HG02571 (cell line): Measurements from ENCODE around the gene HNRNPLL.
"Not testable (repeated sequence)": the region's sequence is repeated elsewhere in the genome, so short reads cannot be mapped to it uniquely, and the experiment has no call there.

Experiments
- ATAC-seq: cut with Tn5 transposase; IDR thresholded peaks from one replicate; pipeline ENCODE4 v1.9.1; 2021; ENCODE audit warnings: mild to moderate bottlenecking, moderate library complexity; ENCODE audit not compliant: unreplicated experiment

Gene HNRNPLL

GRCh38 chr2:38602732-38603401 is at the start of gene HNRNPLL:
TSS of gene HNRNPLL (minus strand) at chr2:38602928. CDS start at chr2:38602626, 302 bp downstream.
- peak; percentile 80 for ATAC-seq

GRCh38 chr2:38650717-38651116 is 48.0 kb upstream of the HNRNPLL start:
- no peak for ATAC-seq

GRCh38 chr2:38650012-38650411 is 47.3 kb upstream of the HNRNPLL start:
- no peak for ATAC-seq

DNA sequence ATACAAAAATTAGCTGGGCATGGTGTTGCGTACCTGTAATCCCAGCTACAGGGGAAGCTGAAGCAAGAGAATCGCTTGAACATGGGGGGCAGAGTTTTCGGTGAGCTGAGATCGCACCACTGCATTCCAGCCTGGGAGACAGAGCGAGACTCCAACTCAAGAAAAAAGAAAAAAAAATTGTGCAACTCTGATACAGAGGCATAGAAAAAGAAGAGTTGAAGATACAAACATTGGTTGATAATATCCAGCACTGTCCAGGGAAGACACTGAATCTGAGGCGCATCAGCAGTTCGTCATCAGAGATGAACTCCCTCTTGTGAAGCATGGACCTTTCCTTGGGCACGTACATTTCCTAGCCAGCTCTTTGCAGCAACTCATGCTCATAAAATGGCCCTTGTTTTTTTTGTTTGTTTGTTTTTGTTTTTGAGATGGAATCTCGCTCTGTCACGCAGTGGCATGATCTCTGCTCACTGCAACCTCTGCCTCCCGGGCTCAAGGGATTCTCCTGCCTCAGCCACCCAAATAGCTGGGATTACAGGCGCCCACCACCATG is 46.5 kb upstream of the HNRNPLL start:
- no peak for ATAC-seq

DNA sequence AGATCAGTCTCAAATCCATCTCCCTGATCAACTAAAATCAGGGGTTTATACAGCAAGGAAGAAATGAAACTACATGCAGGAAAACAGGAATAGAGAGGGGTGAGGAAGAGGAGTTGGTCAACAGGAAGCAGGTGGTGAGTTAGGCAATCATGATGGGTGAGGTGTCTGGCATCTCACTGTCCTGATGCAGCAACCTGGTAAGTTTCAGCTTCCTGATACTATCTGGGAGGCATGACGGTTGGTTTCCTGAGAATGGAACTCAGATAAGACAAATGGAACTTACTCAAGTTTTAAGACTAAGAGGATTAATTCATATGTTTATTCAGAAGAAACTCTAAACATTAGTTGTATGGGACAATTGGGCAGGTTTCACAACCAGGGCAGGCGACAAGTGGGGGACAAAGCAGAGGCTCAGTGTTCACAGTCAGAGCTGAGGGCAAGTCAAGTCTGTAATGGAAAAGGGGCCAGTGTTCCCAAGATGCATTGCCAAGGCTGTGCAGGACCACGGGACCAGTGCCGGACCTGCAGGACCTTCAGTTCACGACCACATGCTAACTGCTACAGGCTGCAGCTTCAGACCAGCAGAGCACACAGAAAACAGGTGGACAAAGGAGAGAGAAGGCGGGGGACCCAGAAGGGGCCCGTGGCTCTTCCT is 45.5 kb upstream of the HNRNPLL start:
- no peak for ATAC-seq

DNA sequence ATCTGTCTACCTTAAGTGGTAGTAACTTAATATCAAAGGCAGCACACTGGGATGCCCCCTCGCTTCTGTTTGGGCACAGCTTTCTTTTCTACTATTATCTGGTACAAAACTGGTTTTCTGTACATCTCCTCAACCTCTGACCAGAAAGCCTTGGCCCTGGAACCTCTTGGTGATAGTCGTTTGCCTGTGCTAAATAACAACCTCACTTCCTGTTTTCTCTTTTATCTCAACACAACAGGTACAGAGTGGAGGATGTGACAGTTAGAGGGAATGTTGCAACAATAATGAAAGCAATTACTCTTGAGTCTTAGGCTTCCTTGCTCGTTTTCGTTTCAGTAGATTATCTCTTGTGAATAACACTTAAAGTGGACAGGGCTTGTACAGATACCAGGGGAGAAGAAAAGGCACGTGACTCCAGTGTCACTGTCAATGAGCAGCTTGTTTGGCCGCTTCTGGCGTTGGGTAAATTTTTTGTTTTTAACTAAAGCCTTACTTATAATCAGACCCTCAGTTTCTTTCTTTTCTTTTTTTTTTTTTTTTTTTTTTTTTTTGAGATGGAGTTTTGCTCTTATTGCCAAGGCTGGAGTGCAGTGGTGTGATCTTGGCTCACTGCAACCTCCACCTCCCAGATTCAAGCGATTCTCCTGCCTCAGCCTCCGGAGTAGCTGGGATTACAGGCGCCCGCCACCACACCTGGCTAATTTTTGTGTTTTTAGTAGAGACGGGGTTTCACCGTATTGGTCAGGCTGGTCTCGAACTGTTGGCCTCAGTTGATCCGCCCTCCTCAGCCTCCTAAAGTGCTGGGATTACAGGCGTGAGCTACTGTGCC is 41.2 kb upstream of the HNRNPLL start:
- not testable (repeated sequence) for ATAC-seq

- no peak for ATAC-seq
Observed at GRCh38 chr2:38643021-38643671, 40.4 kb upstream of the HNRNPLL start.

GRCh38 chr2:38642373-38643017 is 39.8 kb upstream of the HNRNPLL start:
- ATAC-seq: not testable (repeated sequence)

DNA sequence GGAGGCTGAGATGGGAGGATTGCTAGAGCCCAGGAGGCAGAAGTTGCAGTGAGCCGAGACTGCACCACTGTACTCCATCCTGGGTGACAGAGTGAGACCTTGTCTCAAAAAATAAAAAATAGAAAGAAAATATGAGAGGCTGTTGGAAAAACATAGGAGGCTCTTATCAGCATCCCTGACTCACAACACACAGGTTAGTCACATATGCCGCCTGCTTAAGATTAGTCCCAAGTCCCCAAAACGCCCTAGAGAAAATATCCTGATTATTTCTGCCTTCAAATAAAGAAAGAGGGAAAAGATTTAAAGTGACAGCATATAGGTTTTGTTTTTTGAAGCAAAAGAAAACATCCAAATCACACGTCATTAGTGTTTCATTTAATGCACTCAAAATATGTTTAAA is 33.3 kb upstream of the HNRNPLL start:
- ATAC-seq: no peak

DNA sequence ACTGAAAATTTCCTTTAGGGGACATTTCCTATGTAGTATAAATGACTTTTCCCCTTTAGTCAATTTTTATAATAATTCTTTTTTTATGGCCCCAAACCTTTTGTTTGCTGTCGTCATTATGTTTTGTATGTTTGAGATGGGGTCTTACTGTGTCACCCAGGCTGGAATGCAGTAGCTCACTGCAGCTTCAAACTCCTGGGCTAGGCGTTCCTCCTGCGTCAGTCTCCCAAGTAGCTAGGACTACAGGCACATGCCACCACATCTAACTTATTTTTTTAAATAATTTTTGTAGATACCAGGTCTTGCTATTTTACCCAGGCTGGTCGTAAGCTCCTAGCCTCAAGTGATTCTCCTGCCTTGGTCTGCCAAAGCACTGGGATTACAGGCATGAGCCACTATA is 32.4 kb upstream of the HNRNPLL start:
- no peak for ATAC-seq

GRCh38 chr2:38634684-38635083 is 32.0 kb upstream of the HNRNPLL start:
- peak; percentile 94 for ATAC-seq

DNA sequence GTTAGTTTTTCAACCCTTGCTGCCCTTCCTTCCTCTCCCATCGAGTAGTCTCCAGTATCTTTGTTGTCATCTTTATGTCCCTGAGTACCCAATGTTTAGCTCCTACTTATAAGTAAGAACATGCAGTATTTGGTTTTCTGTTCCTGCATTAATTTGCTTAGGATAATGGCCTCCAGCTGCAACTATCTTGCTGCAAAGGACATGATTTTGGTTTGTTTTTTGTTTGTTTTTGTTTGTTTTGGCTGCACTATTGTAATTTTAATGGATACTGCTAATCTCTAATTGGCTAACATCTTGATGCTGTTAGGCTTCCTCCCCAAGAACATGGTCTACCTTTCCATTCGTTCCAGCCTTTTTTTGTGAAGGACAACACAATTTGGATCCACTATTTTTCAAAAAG is 31.2 kb upstream of the HNRNPLL start:
- no peak for ATAC-seq

DNA sequence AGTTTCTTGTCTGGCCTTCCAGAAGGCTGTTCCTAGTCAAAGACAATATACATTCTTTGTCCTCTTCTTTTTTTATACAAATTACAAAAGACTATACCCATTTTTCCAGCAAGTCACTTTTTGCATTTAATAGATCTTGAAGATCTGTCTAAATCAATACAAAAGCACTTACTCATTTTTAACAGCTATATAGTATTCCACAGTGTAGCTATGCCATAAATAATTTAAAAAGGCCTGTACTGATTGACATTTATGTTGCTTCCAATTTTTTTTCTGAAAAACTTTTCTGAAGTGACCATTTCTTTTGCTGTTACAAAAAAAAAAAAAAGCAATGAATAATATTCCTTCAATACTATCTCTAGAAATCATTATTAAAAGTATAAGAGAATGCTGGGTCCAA is 30.3 kb upstream of the HNRNPLL start:
- ATAC-seq: no peak

GRCh38 chr2:38631976-38632375 is 29.2 kb upstream of the HNRNPLL start:
- ATAC-seq: no peak

DNA sequence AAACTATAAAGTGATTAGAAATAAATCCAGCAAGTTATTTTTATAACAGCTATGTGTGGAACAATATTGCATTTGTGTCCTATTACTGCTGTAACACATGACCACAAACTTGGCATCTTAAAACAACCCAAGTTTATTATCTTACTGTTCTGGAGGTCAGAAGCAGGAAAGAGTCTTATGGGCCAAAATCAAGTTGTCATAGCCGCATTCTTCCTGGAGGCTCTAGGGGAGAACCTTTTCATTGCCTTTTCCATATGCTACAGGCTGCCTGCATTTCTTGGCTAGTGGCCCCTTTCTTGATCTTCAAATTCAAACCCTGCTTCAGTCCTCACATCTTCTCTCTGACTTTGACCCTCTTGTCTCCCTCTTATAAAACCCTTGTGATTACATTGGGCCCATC is 27.0 kb upstream of the HNRNPLL start:
- ATAC-seq: no peak

DNA sequence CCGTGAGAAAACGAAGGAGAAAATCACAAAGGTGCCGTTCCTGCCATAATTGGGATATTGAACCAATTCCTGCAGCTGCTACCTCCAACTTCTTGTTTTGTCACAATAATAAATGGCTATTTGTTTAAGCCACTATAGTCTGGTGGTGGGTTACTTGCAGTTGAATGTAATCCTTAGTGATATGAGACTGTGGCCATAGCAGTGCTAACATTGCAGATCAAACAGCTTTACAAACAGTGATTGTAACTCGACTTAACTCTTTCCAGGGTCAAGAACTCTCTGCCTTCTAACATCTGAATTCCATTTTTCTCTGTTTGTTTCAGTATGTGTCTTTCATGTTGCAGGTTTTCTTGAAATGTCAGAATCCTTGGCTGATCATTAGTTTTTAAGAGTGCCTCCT is 24.7 kb upstream of the HNRNPLL start:
- ATAC-seq: no peak

DNA sequence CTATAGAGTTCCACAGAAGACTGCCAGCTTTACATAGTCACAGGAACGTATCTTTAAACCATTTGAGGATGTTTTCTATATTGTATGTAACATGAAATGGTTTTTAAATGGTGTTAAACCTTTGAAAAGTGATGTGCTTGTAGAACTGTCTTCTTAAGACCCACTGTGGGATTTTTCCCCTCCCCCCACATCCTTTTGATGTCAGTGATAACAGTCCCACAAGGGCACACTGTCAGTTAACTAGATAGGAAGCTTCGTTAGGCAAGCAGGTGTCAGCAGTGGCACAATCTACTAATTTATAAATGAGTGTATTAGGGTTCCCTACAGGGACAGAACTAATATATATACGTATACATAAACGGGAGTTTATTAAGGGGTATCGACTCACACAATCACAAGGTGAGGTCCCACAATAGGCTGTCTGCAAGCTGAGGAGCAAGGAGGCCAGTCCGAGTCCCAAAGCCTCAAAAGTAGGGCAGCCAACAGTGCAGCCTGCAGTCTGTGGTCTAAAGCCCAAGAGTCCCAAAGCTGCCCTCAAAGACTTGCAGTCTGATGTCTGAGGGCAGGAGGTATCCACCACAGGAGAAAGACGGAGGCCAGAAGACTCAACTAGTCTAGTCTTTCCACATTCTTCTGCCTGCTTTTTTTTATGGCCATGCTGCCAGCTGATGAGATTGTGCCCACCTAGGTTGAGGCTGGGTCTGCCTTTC is 23.8 kb upstream of the HNRNPLL start:
- ATAC-seq: no peak

GRCh38 chr2:38622210-38622609 is 19.5 kb upstream of the HNRNPLL start:
- ATAC-seq: no peak

- no peak for ATAC-seq
Observed at GRCh38 chr2:38621018-38621417, 18.3 kb upstream of the HNRNPLL start.
